NT2/D1 (cell line): ENCODE results near the gene NR3C2.
A peak's percentile ranks its signal among the peaks of the same experiment; 100 is the strongest.

Source experiments
- DNase-seq: peaks from one replicate; pipeline ENCODE4 v3.0.0-alpha.2; 2011; ENCODE audit warnings: low read depth, low spot score
- H3K27me3 ChIP-seq: 2 replicates; pipeline ENCODE4 v1.6.0; 2011; ENCODE audit warnings: mild to moderate bottlenecking; ENCODE audit not compliant: insufficient read length, insufficient read depth
- H3K36me3 ChIP-seq: 2 replicates; pipeline ENCODE4 v1.6.1; 2011; ENCODE audit warnings: mild to moderate bottlenecking, low read length, mixed read lengths; ENCODE audit not compliant: insufficient read depth, insufficient read length
- H3K4me1 ChIP-seq: 2 replicates; pipeline ENCODE4 v1.5.1; 2011; ENCODE audit not compliant: insufficient read depth, insufficient read length
- H3K4me3 ChIP-seq: 2 replicates; pipeline ENCODE4 v1.5.1; 2011; ENCODE audit warnings: low read depth; ENCODE audit not compliant: insufficient read length
- H3K9ac ChIP-seq: 2 replicates; pipeline ENCODE4 v1.6.0; 2011; ENCODE audit warnings: low read depth; ENCODE audit not compliant: insufficient read length
- H3K9me3 ChIP-seq: 2 replicates; pipeline ENCODE4 v1.5.1; 2011; ENCODE audit warnings: mild to moderate bottlenecking, low read length; ENCODE audit not compliant: insufficient read depth
- SUZ12 ChIP-seq: IDR thresholded peaks from 2 replicates; pipeline ENCODE4 v1.6.1; 2011; ENCODE audit not compliant: insufficient read length, insufficient read depth; ENCODE audit errors: extremely low read depth
- YY1 ChIP-seq: IDR thresholded peaks from 2 replicates; pipeline ENCODE4 v1.6.1; 2011; ENCODE audit not compliant: insufficient read length, insufficient read depth
- ZNF274 ChIP-seq: IDR thresholded peaks from 2 replicates; pipeline ENCODE4 v1.6.1; 2011; ENCODE audit warnings: mild to moderate bottlenecking, low read depth, low read length

NR3C2 gene

GRCh38 chr4:148116264-148116663 is 325.9 kb downstream of the NR3C2 start:
- no peaks in the 10 kb centered on the region for H3K36me3 ChIP-seq
- no peak overlapping the region for H3K9ac ChIP-seq
- no peak for TF ChIP-seq YY1
- TF ChIP-seq ZNF274, result no peak
- TF ChIP-seq SUZ12, result no peak
- no peaks in the 10 kb centered on the region for H3K9me3 ChIP-seq
- no peak overlapping the region for H3K4me3 ChIP-seq
- no peaks in the 10 kb centered on the region for H3K4me1 ChIP-seq
- no peaks in the 10 kb centered on the region for H3K27me3 ChIP-seq
- no peak for DNase-seq

GRCh38 chr4:148114436-148114835 is 327.8 kb downstream of the NR3C2 start:
- no peaks in the 10 kb centered on the region for H3K27me3 ChIP-seq
- DNase-seq, result no peak
- H3K4me1 ChIP-seq, result no peaks in the 10 kb centered on the region
- TF ChIP-seq ZNF274, result no peak
- TF ChIP-seq SUZ12, result no peak
- H3K4me3 ChIP-seq, result no peak overlapping the region
- H3K9me3 ChIP-seq, result no peaks in the 10 kb centered on the region
- no peak overlapping the region for H3K9ac ChIP-seq
- H3K36me3 ChIP-seq, result no peaks in the 10 kb centered on the region

- peak; percentile 16 for DNase-seq
- Histone ChIP-seq H3K4me1 (no peaks in the 10 kb centered on the region), H3K36me3 (no peaks in the 10 kb centered on the region), H3K9me3 (no peaks in the 10 kb centered on the region), H3K9ac (no peak overlapping the region), H3K27me3 (no peaks in the 10 kb centered on the region), H3K4me3 (no peak overlapping the region)
- TF ChIP-seq YY1 (no peak), SUZ12 (no peak), ZNF274 (no peak)
These were observed 329.8 kb downstream of the NR3C2 start for GRCh38 chr4:148112231-148112982.

GRCh38 chr4:148110169-148110568 is 332.0 kb downstream of the NR3C2 start:
- Histone ChIP-seq H3K9me3 (no peaks in the 10 kb centered on the region), H3K27me3 (no peaks in the 10 kb centered on the region), H3K4me3 (no peak overlapping the region), H3K4me1 (no peaks in the 10 kb centered on the region), H3K9ac (no peak overlapping the region), H3K36me3 (no peaks in the 10 kb centered on the region)
- TF ChIP-seq SUZ12 (no peak), ZNF274 (no peak), YY1 (no peak)
- no peak for DNase-seq

- no peak for DNase-seq
- Histone ChIP-seq H3K9me3 (no peaks in the 10 kb centered on the region), H3K4me3 (no peak overlapping the region), H3K4me1 (no peaks in the 10 kb centered on the region), H3K27me3 (no peaks in the 10 kb centered on the region), H3K9ac (no peak overlapping the region), H3K36me3 (no peaks in the 10 kb centered on the region)
- TF ChIP-seq SUZ12, result no peak
- no peak for TF ChIP-seq ZNF274
- no peak for TF ChIP-seq YY1
These were observed 333.0 kb downstream of the NR3C2 start for GRCh38 chr4:148109216-148109615.

- no peak overlapping the region for H3K9ac ChIP-seq
- H3K9me3 ChIP-seq, result no peaks in the 10 kb centered on the region
- H3K36me3 ChIP-seq, result no peaks in the 10 kb centered on the region
- H3K27me3 ChIP-seq, result no peaks in the 10 kb centered on the region
- TF ChIP-seq YY1, result no peak
- no peak for TF ChIP-seq ZNF274
- no peak for TF ChIP-seq SUZ12
- no peak for DNase-seq
- H3K4me3 ChIP-seq, result no peak overlapping the region
- no peaks in the 10 kb centered on the region for H3K4me1 ChIP-seq
These were observed 333.4 kb downstream of the NR3C2 start for GRCh38 chr4:148108766-148109165.

- no peaks in the 10 kb centered on the region for H3K9me3 ChIP-seq
- DNase-seq, result no peak
- H3K27me3 ChIP-seq, result no peaks in the 10 kb centered on the region
- H3K36me3 ChIP-seq, result no peaks in the 10 kb centered on the region
- no peak overlapping the region for H3K4me3 ChIP-seq
- TF ChIP-seq SUZ12, result no peak
- no peak for TF ChIP-seq ZNF274
- TF ChIP-seq YY1, result no peak
- H3K9ac ChIP-seq, result no peak overlapping the region
- H3K4me1 ChIP-seq, result no peaks in the 10 kb centered on the region
These were observed 338.4 kb downstream of the NR3C2 start for GRCh38 chr4:148103597-148104355.
